HG03565 (cell line): ENCODE measurements around the gene UQCC2.

Experiments
- ATAC-seq: cut with Tn5 transposase; IDR thresholded peaks from one replicate; pipeline ENCODE4 v1.9.1; 2021; ENCODE audit warnings: mild to moderate bottlenecking, moderate library complexity; ENCODE audit not compliant: unreplicated experiment

The UQCC2 gene

DNA sequence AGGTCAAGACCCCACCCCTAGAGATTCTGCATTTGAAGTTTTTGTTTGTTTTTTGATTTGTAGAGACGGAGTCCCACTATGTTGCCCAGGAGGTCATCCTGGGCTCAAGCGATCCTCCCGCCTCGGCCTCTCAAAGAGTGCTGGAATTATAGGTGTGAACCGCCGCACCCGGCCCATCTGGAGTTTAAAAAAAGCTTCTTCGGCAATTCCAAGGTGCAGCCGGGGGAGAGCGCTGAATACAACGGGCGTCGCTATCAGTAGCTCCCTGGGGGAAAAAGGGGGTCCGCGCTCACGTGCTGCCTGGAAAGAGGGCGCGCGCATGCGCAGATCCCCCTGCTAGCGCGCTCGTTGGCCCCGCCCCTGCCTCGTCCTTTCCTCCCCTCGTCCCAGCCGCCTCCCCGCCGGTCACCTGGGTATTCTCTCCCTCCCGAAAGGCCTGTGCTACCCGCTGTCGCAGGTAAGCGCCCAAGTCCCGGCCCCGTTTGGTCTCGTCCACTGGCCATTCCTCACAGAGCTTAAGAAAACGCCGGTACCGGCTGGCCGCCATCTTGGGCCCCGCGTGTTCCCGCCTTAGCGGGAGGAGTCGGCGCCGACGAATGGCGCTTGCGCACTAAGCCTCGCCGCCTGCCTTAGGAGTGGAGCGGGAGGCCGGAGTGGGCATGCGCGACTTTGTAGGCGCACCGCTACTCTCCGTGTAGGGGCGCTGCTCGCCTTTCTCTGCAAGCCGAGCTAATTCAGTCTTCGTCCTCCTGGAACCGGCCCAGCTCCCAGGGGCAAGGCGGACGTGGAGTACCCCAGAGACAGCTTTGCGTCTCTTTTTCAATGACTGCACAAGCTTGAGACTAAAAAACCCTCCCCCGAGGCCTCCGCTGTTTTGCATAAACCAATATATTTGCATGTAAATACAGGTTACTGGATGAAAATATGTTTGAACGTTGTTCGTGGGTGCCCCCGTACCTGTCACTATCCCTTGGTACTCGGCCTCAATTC lies at the start of gene UQCC2:
Gene UQCC2 (minus strand): TSS at position 561 of the 990 bp plus-strand sequence. CDS start 14 bp downstream, at position 547.
- ATAC-seq, result peak; percentile 76

DNA sequence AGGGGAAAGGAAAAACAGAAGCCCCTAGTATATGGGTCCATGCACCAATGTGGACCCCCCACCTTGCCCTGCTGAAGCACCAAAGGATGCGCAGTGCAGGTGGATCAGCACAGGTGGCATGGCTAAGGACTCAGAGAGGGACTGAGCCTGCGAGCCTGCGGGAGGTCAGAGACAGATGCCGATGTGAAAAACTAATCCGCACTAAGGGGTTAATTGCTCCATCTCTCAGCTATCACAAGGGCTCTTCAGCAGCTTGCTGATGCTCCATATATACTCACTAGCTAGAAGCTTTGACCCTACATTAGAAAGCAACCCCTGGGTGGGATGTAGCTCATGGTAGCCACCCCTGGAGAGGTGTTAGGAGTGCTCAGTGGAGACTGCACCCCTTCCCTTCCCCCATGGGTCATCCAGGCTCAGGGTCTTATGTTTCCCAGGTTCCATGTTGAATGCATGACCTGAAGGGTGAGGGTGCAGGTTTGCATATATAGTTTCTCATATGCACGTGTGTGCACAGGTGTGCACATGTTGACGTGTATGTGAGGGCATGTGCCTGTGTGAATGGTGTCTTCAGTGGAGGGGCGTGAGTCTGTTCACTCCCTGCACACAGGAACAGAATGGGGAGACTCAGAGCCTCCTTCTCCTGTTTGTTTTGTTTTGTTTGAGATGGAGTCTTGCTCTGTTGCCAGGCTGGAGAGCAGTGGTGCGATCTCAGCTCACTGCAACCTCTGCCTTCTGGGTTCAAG lies 48.6 kb upstream of the UQCC2 start:
- no peak for ATAC-seq

GRCh38 chr6:33758815-33759216 lies 47.3 kb upstream of the UQCC2 start:
- no peak for ATAC-seq

GRCh38 chr6:33757906-33758305 lies 46.4 kb upstream of the UQCC2 start:
- no peak for ATAC-seq

DNA sequence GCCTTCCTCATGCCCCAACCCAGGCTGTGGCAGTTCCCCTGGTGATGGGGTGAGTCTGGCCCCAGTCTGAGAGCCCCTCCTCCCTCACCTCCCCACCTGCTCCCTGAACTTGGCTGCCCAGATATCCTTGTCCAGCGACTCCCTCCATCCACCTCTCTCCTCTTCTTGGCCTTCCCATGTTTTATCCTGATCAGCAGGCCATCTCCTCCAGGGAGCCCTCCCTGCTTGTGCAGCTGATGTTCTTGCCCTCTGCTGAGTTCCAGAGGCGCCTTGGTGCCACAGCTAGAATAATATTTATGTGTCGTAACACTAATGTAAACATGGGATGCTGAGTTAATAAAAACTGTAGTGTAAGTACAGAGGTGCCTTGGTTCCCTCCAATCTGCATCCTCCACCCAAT lies 45.6 kb upstream of the UQCC2 start:
- ATAC-seq, result no peak

GRCh38 chr6:33756211-33756954 lies 44.9 kb upstream of the UQCC2 start:
- no peak for ATAC-seq

GRCh38 chr6:33755070-33755869 lies 43.8 kb upstream of the UQCC2 start:
- no peak for ATAC-seq

DNA sequence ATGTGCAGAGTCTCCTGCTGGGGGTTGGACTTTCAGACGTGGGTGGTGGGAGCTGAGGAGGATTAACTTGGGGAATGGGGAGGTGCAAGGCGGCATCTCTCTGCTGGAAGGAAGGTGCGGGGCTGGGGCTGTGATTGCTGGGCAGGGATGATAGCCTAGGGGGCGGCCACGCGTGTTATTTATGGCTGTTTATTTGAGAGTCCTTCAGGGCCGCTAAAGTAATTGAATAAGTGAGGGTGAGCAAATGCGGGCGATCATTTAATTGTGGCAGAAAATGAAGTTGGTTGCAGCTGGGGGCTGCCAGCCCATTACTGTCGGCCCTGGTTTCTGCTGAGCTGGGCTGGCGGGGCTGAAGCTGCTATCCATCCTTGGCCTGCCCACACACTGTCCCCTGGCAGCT lies 42.7 kb upstream of the UQCC2 start:
- no peak for ATAC-seq

DNA sequence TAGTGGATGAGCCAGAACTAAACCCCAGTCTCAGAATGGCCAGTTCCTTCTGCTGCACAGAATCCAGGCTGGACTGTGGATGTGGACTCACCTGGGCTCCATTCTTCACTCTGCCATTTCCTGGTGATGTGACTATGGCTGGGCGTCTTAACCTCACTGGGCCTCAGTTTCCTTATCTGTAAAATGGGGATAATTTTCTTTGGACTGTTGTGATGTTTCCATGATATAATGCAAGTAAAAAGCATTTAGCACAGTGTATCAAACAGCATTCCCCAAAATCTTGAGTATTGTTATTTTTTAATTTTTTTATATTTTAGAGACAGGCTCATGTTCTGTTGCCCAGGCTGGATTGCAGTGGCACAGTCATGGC lies 41.1 kb upstream of the UQCC2 start:
- ATAC-seq, result no peak

- no peak for ATAC-seq
Observed at GRCh38 chr6:33751771-33752645, 40.5 kb upstream of the UQCC2 start.

GRCh38 chr6:33750244-33750991 lies 38.9 kb upstream of the UQCC2 start:
- ATAC-seq, result no peak

DNA sequence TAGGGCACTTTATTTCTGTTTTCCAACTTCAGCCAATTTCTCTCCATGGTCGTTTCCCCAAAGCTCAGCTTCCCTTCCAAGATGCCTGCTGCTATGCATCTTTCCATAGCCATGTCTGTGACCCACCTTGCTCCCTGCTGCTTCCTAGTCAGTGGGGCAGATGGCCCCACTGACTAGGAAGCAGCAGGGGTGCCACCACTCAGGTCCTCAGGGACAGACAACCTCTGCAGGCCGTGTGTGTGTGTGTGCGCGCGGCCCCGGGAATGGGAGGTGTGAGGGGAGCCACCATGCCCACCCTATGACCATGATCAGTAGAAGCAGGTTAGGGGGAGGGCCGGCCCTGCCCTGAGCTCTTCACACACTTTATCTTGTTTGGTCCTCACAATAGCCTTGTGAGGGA lies 37.9 kb upstream of the UQCC2 start:
- no peak for ATAC-seq

DNA sequence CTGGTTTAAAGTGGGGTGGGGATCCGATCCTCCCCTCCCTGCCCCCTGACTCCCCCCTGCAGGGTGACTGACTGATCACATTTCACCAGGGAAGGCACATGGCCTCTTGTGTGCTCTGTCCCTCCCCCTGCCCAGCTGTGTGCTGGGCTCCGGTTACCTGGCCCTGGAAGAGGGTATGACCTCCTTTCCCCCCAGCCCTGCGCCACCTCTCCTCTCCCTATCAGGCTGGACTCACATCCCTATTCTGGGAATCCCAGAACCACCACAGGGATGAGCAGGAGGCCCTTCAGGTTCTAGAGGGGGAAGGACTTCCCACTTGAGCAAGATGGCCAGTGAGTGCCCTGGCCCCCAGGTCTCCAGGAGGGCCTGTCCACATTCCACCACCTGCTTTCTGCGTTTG lies 37.3 kb upstream of the UQCC2 start:
- no peak for ATAC-seq

GRCh38 chr6:33747823-33748222 lies 36.3 kb upstream of the UQCC2 start:
- no peak for ATAC-seq

GRCh38 chr6:33746651-33747100 lies 35.2 kb upstream of the UQCC2 start, which contains the start of gene IP6K3:
TSS of gene IP6K3 (minus strand) at chr6:33746905. CDS start at chr6:33735476, 11,429 bp downstream.
- ATAC-seq, result no peak

GRCh38 chr6:33746036-33746600 lies 34.6 kb upstream of the UQCC2 start:
- no peak for ATAC-seq

DNA sequence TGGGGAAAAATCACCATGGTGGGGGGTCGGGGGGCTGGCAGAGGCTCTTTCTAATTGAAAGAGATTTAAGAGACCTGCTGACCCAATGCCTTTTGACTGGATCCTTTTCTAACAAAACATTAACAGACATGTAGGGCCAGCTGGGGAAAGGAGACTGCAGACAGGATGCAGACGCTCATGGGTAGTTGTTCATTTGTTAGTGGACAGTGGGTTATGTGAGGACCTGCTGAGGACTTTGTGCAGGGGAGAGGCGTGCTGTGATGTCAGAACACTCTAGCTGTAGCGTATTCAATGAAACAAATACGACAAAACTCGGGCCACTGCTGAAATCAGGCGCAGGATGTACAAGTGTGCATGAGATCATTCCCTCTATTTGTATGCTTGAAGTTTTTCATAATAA lies 34.0 kb upstream of the UQCC2 start:
- ATAC-seq, result no peak

- no peak for ATAC-seq
Observed at GRCh38 chr6:33744895-33745546, 33.5 kb upstream of the UQCC2 start.
